Mammary epithelial cell (primary cell): ENCODE measurements around the gene ZBTB22.

Source experiments
- EZH2 ChIP-seq: IDR thresholded peaks from 2 replicates; pipeline ENCODE4 v1.6.1; 2012; ENCODE audit warnings: low read length, inconsistent platforms, borderline replicate concordance
- TF ChIP-seq, protein P1 (sequence below), 2 donors: IDR thresholded peaks in 1 of 2; conservative IDR thresholded peaks in 1 of 2; 2 replicates each; pipeline ENCODE4 v1.5.1; 2011 to 2012; ENCODE audit warnings: inconsistent platforms in 2 of 2, low read length in 2 of 2, mild to moderate bottlenecking in 2 of 2, control low read depth in 1 of 2, low read depth in 1 of 2; ENCODE audit not compliant: insufficient read depth in 1 of 2; ENCODE audit errors: extremely low read depth in 1 of 2

DNA sequence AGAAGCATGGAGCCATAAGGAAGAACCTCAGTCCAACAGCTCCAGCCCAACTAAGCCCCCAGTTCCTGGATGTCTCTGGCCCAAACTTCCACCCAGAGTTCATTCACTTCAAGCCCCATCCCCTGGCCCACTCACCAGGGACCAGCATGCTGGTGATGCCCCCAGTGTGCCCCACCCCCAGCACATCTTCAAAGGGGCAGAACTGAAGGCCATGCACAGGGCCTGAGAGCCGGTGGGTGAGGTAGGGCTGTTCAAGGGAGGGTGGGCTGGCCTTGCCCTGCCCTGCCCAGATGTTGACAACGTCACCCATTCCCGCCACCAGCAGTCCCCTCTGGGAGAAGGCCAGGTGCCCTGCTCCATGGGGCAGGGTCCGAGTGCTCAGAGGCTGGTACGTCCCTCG, 37.0 kb downstream of the ZBTB22 start:
- TF ChIP-seq, protein P1, sequence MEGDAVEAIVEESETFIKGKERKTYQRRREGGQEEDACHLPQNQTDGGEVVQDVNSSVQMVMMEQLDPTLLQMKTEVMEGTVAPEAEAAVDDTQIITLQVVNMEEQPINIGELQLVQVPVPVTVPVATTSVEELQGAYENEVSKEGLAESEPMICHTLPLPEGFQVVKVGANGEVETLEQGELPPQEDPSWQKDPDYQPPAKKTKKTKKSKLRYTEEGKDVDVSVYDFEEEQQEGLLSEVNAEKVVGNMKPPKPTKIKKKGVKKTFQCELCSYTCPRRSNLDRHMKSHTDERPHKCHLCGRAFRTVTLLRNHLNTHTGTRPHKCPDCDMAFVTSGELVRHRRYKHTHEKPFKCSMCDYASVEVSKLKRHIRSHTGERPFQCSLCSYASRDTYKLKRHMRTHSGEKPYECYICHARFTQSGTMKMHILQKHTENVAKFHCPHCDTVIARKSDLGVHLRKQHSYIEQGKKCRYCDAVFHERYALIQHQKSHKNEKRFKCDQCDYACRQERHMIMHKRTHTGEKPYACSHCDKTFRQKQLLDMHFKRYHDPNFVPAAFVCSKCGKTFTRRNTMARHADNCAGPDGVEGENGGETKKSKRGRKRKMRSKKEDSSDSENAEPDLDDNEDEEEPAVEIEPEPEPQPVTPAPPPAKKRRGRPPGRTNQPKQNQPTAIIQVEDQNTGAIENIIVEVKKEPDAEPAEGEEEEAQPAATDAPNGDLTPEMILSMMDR (conservative IDR thresholded peaks at IDR 0.05 in 1 of 2, IDR thresholded peaks at IDR 0.05 in 1 of 2; ENCODE audit: extremely low read depth in 1 of 2, insufficient read depth in 1 of 2, low read depth in 1 of 2, low read length in 2 of 2), result no peak
- TF ChIP-seq EZH2, result no peak
